Measurements from ENCODE around the gene DMRT3.

The DMRT3 gene

DNA sequence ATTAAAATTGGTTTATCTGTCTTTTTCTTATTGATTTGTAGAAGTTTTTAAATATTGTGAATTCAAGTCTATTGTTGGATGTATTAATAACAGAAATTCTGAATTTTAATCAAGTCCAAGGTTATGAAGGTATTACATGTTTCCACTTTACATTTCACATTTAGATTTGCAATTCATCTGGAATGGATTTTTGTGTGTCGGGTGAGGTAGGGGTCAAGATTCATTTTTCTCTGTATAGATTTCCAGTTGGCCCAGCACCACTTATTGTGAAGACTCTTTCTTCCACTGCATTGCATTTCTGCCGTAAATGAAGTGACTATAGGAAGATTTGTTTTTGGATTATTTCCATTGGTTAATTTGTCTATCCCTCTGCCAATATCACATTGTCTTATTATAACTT is 38.2 kb downstream of the DMRT3 start:
- H3K27ac ChIP-seq (ENCODE audit: low read length): no peak overlapping the region
- H3K9me3 ChIP-seq (ENCODE audit: insufficient read depth, low read length, severe bottlenecking): no peaks in the 10 kb centered on the region
- no peaks in the 10 kb centered on the region for H3K4me1 ChIP-seq (ENCODE audit: insufficient read depth, low read length)
- no peaks in the 10 kb centered on the region for H3K27me3 ChIP-seq (ENCODE audit: insufficient read depth, low read length, poor library complexity)
- no peak overlapping the region for H3K4me2 ChIP-seq (ENCODE audit: insufficient read depth, low read length)
- no peak for ATAC-seq (ENCODE audit: insufficient read depth, low read depth)
- no peak overlapping the region for H2AFZ ChIP-seq (ENCODE audit: low read depth, low read length)
- H3K4me3 ChIP-seq (ENCODE audit: low read depth in 1 of 2, low read length in 2 of 2): no peak overlapping the region
- H4K20me1 ChIP-seq (ENCODE audit: insufficient read depth, low read length): no peaks in the 10 kb centered on the region
- H3K79me2 ChIP-seq (ENCODE audit: insufficient read depth, low read length): no peaks in the 10 kb centered on the region
- H3K36me3 ChIP-seq (ENCODE audit: insufficient read depth, low read length): no peaks in the 10 kb centered on the region
- H3K9ac ChIP-seq (ENCODE audit: low read depth, low read length): no peak overlapping the region
- TF ChIP-seq, protein P1, sequence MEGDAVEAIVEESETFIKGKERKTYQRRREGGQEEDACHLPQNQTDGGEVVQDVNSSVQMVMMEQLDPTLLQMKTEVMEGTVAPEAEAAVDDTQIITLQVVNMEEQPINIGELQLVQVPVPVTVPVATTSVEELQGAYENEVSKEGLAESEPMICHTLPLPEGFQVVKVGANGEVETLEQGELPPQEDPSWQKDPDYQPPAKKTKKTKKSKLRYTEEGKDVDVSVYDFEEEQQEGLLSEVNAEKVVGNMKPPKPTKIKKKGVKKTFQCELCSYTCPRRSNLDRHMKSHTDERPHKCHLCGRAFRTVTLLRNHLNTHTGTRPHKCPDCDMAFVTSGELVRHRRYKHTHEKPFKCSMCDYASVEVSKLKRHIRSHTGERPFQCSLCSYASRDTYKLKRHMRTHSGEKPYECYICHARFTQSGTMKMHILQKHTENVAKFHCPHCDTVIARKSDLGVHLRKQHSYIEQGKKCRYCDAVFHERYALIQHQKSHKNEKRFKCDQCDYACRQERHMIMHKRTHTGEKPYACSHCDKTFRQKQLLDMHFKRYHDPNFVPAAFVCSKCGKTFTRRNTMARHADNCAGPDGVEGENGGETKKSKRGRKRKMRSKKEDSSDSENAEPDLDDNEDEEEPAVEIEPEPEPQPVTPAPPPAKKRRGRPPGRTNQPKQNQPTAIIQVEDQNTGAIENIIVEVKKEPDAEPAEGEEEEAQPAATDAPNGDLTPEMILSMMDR (IDR thresholded peaks at IDR 0.05; ENCODE audit: borderline replicate concordance, extremely low read depth, low read length, poor library complexity, severe bottlenecking): no peak
- no peak for TF ChIP-seq EZH2 (IDR thresholded peaks at IDR 0.05; ENCODE audit: borderline replicate concordance, low read depth, low read length, severe bottlenecking)
- no peak for DNase-seq

- no peak overlapping the region for H3K4me2 ChIP-seq (ENCODE audit: insufficient read depth, low read length)
- no peaks in the 10 kb centered on the region for H3K36me3 ChIP-seq (ENCODE audit: insufficient read depth, low read length)
- no peaks in the 10 kb centered on the region for H3K27me3 ChIP-seq (ENCODE audit: insufficient read depth, low read length, poor library complexity)
- no peak for TF ChIP-seq EZH2 (IDR thresholded peaks at IDR 0.05; ENCODE audit: borderline replicate concordance, low read depth, low read length, severe bottlenecking)
- TF ChIP-seq, protein P1 (IDR thresholded peaks at IDR 0.05; ENCODE audit: borderline replicate concordance, extremely low read depth, low read length, poor library complexity, severe bottlenecking): peak; percentile 35
- no peak overlapping the region for H2AFZ ChIP-seq (ENCODE audit: low read depth, low read length)
- H4K20me1 ChIP-seq (ENCODE audit: insufficient read depth, low read length): no peaks in the 10 kb centered on the region
- H3K4me1 ChIP-seq (ENCODE audit: insufficient read depth, low read length): no peaks in the 10 kb centered on the region
- ATAC-seq (ENCODE audit: insufficient read depth, low read depth) (no peak), DNase-seq (no peak)
- no peaks in the 10 kb centered on the region for H3K9me3 ChIP-seq (ENCODE audit: insufficient read depth, low read length, severe bottlenecking)
- H3K4me3 ChIP-seq (ENCODE audit: low read depth in 1 of 2, low read length in 2 of 2): no peak overlapping the region
- no peaks in the 10 kb centered on the region for H3K79me2 ChIP-seq (ENCODE audit: insufficient read depth, low read length)
- H3K9ac ChIP-seq (ENCODE audit: low read depth, low read length): no peak overlapping the region
- no peak overlapping the region for H3K27ac ChIP-seq (ENCODE audit: low read length)
Measured at GRCh38 chr9:1018121-1018520, 41.7 kb downstream of the DMRT3 start.

GRCh38 chr9:1024112-1024511 is 47.7 kb downstream of the DMRT3 start:
- no peak overlapping the region for H2AFZ ChIP-seq (ENCODE audit: low read depth, low read length)
- no peak for TF ChIP-seq EZH2 (IDR thresholded peaks at IDR 0.05; ENCODE audit: borderline replicate concordance, low read depth, low read length, severe bottlenecking)
- TF ChIP-seq, protein P1 (IDR thresholded peaks at IDR 0.05; ENCODE audit: borderline replicate concordance, extremely low read depth, low read length, poor library complexity, severe bottlenecking): no peak
- H3K4me1 ChIP-seq (ENCODE audit: insufficient read depth, low read length): no peaks in the 10 kb centered on the region
- DNase-seq (no peak), ATAC-seq (ENCODE audit: insufficient read depth, low read depth) (no peak)
- no peaks in the 10 kb centered on the region for H4K20me1 ChIP-seq (ENCODE audit: insufficient read depth, low read length)
- no peaks in the 10 kb centered on the region for H3K27me3 ChIP-seq (ENCODE audit: insufficient read depth, low read length, poor library complexity)
- no peak overlapping the region for H3K4me3 ChIP-seq (ENCODE audit: low read depth in 1 of 2, low read length in 2 of 2)
- H3K9ac ChIP-seq (ENCODE audit: low read depth, low read length): no peak overlapping the region
- H3K27ac ChIP-seq (ENCODE audit: low read length): no peak overlapping the region
- H3K36me3 ChIP-seq (ENCODE audit: insufficient read depth, low read length): no peaks in the 10 kb centered on the region
- H3K9me3 ChIP-seq (ENCODE audit: insufficient read depth, low read length, severe bottlenecking): no peaks in the 10 kb centered on the region
- no peaks in the 10 kb centered on the region for H3K79me2 ChIP-seq (ENCODE audit: insufficient read depth, low read length)
- no peak overlapping the region for H3K4me2 ChIP-seq (ENCODE audit: insufficient read depth, low read length)

- Histone ChIP-seq H3K9ac (ENCODE audit: low read depth, low read length) (no peak overlapping the region), H3K36me3 (ENCODE audit: insufficient read depth, low read length) (no peaks in the 10 kb centered on the region), H3K27ac (ENCODE audit: low read length) (no peak overlapping the region), H4K20me1 (ENCODE audit: insufficient read depth, low read length) (no peaks in the 10 kb centered on the region), H3K4me3 (ENCODE audit: low read depth in 1 of 2, low read length in 2 of 2) (no peak overlapping the region), H3K4me2 (ENCODE audit: insufficient read depth, low read length) (no peak overlapping the region), H3K27me3 (ENCODE audit: insufficient read depth, low read length, poor library complexity) (no peaks in the 10 kb centered on the region), H2AFZ (ENCODE audit: low read depth, low read length) (no peak overlapping the region), H3K4me1 (ENCODE audit: insufficient read depth, low read length) (no peaks in the 10 kb centered on the region), H3K9me3 (ENCODE audit: insufficient read depth, low read length, severe bottlenecking) (no peaks in the 10 kb centered on the region), H3K79me2 (ENCODE audit: insufficient read depth, low read length) (no peaks in the 10 kb centered on the region)
- ATAC-seq (ENCODE audit: insufficient read depth, low read depth) (no peak), DNase-seq (no peak)
- TF ChIP-seq, protein P1 (IDR thresholded peaks at IDR 0.05; ENCODE audit: borderline replicate concordance, extremely low read depth, low read length, poor library complexity, severe bottlenecking): no peak
- no peak for TF ChIP-seq EZH2 (IDR thresholded peaks at IDR 0.05; ENCODE audit: borderline replicate concordance, low read depth, low read length, severe bottlenecking)
Measured at GRCh38 chr9:1025131-1025530, 48.7 kb downstream of the DMRT3 start.
